Stomach (tissue), 4 donors: Measurements from ENCODE around the gene SPAG17.

Experiments
- CTCF ChIP-seq, 7 experiments: fragments of 450-650 bp in 4 of 7; fragments of 200-600 bp in 3 of 7; sonication (generic) in 3 of 7; IDR thresholded peaks; one replicate each; pipeline ENCODE4 v1.5.1; 2016 to 2019; ENCODE audit warnings: antibody characterized with exemption in 7 of 7, control low read depth in 2 of 7, mild to moderate bottlenecking in 1 of 7
- EP300 ChIP-seq: sonication (generic); formaldehyde crosslinking; IDR thresholded peaks from one replicate; pipeline ENCODE4 v1.6.1; 2017; ENCODE audit warnings: antibody characterized with exemption
- POLR2A ChIP-seq, 4 donors: fragments of 450-650 bp; IDR thresholded peaks; one replicate each; pipeline ENCODE4 v1.6.1; 2016; ENCODE audit warnings: antibody characterized with exemption in 4 of 4, control low read depth in 2 of 4, mild to moderate bottlenecking in 1 of 4, moderate library complexity in 1 of 4
- POLR2AphosphoS5 ChIP-seq, 3 donors: sonication (generic); formaldehyde crosslinking; IDR thresholded peaks; one replicate each; pipeline ENCODE4 v1.6.1; 2016; ENCODE audit warnings: antibody characterized with exemption in 3 of 3

- no peak for TF ChIP-seq CTCF (IDR thresholded peaks at IDR 0.05)
- TF ChIP-seq POLR2A (IDR thresholded peaks at IDR 0.05), result no peak
- TF ChIP-seq EP300, result no peak
- TF ChIP-seq POLR2AphosphoS5 (IDR thresholded peaks at IDR 0.05), result no peak
Measured at GRCh38 chr1:118177998-118178397, 7.0 kb downstream of the SPAG17 start.
